Measurements from ENCODE around the gene VSTM4.

The VSTM4 gene

DNA sequence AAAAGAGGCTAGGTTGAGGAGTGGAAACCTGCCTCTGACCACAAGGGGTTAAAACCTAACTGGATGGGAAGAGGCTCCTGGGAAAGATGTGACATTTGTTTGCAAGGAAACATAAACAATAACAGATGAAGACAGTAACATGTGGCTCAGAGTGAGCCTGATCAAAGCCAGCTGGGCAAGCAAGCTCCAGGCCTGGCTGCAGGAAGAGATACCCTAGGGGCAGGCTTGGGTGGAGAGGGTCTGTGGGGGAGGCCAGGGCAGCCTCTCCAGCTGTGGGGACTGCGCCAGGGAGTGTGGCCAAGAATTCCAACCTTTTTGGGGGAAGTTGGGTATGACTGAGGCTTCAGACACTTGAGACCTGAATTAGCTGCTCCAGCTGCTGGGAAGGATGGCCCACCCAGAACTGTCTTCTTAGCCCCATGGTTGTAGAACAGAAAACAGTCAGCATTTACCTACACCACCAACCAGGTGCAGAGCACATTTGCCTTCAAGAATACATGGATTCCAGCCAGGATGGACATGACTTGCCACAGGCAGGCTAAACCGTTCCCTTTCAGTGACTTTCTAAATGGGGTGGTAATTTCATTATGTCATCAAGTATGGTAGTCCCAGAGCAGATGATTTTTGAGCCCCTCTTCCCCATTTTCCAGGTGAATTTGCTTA, 28.9 kb upstream of the VSTM4 start:
- H3K4me2 ChIP-seq (ENCODE audit: low read length), result no peak overlapping the region
- no peak overlapping the region for H3K4me3 ChIP-seq (ENCODE audit: low read length)
- H4K20me1 ChIP-seq (ENCODE audit: insufficient read depth, low read length), result no peaks in the 10 kb centered on the region

DNA sequence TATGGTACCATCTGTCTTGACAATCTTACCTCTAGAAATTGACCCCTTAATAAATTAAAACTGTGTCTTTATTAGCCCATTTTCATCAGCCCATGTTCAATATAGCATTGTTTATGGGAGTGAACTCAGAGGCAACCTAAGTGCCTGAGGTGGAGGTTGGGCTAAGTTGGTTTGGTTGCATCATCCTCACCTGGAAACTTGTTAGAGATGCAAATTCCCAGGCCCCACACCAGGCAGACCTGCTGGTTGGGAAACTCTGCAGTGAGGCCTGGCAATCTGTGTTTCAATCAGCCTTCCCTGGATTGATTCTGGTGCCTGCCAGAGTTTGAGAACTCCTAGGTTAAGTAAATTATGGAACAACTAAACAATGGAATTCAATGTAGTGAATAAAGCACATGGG, 27.9 kb upstream of the VSTM4 start:
- Histone ChIP-seq H3K4me2 (ENCODE audit: low read length) (no peak overlapping the region), H3K4me1 (ENCODE audit: low read length) (no peaks in the 10 kb centered on the region), H3K9ac (ENCODE audit: low read length) (no peak overlapping the region), H3K4me3 (ENCODE audit: low read length) (no peak overlapping the region), H3K9me3 (ENCODE audit: insufficient read depth, low read length) (no peaks in the 10 kb centered on the region), H3K79me2 (ENCODE audit: low read length) (no peaks in the 10 kb centered on the region), H2AFZ (ENCODE audit: low read depth, low read length) (no peak overlapping the region), H3K27ac (ENCODE audit: low read length) (no peak overlapping the region), H3K27me3 (ENCODE audit: low read depth, low read length) (no peaks in the 10 kb centered on the region), H3K36me3 (replicated peaks; ENCODE audit: low read depth, low read length) (no peaks in the 10 kb centered on the region), H4K20me1 (ENCODE audit: insufficient read depth, low read length) (no peaks in the 10 kb centered on the region)
- TF ChIP-seq, protein P1, sequence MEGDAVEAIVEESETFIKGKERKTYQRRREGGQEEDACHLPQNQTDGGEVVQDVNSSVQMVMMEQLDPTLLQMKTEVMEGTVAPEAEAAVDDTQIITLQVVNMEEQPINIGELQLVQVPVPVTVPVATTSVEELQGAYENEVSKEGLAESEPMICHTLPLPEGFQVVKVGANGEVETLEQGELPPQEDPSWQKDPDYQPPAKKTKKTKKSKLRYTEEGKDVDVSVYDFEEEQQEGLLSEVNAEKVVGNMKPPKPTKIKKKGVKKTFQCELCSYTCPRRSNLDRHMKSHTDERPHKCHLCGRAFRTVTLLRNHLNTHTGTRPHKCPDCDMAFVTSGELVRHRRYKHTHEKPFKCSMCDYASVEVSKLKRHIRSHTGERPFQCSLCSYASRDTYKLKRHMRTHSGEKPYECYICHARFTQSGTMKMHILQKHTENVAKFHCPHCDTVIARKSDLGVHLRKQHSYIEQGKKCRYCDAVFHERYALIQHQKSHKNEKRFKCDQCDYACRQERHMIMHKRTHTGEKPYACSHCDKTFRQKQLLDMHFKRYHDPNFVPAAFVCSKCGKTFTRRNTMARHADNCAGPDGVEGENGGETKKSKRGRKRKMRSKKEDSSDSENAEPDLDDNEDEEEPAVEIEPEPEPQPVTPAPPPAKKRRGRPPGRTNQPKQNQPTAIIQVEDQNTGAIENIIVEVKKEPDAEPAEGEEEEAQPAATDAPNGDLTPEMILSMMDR (IDR thresholded peaks at IDR 0.05; ENCODE audit: low read depth, low read length), result no peak
- no peak for TF ChIP-seq EZH2phosphoT487 (IDR thresholded peaks at IDR 0.05; ENCODE audit: low read depth)

More for the DNA sequence above, 28.9 kb upstream of the VSTM4 start:
- Histone ChIP-seq H3K27me3 (ENCODE audit: low read depth, low read length) (no peaks in the 10 kb centered on the region), H3K27ac (ENCODE audit: low read length) (no peak overlapping the region), H3K9me3 (ENCODE audit: insufficient read depth, low read length) (no peaks in the 10 kb centered on the region), H3K79me2 (ENCODE audit: low read length) (no peaks in the 10 kb centered on the region), H3K4me1 (ENCODE audit: low read length) (no peaks in the 10 kb centered on the region), H3K9ac (ENCODE audit: low read length) (no peak overlapping the region), H3K36me3 (replicated peaks; ENCODE audit: low read depth, low read length) (no peaks in the 10 kb centered on the region), H2AFZ (ENCODE audit: low read depth, low read length) (no peak overlapping the region)
- TF ChIP-seq, protein P1 (IDR thresholded peaks at IDR 0.05; ENCODE audit: low read depth, low read length), result no peak
- TF ChIP-seq EZH2phosphoT487 (IDR thresholded peaks at IDR 0.05; ENCODE audit: low read depth), result no peak

DNA sequence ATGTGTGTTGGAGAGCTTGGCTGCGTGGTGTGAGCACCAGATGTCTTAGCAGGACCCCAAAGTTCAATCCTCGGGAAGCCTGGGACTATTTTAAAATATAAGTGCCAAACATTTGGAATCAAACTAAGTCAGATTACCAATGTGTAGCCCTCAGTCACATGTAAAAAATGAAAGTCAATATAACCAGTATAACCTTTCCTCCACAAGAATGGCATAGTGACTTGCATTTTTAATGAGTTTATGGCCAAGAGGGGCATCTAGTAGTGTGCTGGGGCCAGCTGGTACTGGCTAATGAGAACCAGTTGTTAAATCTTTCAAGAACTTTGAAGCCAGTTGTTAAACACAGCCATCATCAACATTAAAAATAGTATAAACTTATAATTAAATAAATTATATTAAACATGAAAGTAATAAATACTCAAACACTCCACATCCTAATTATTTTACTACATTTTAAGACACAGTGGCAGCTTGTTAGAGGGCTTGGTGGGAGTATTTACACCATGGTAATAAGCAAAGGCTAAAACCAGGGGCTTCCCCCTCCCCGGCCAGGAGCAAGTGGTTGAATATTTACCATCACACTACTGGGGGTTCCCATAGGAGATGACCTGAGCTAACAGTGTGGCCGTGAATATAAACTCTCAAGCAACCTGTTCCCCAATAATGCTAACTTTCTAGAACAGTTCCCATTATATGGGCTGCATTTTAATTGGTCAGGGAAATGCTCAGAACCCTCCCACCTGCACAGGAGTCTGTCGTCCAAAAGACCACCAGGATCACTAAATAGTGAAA, 26.4 kb upstream of the VSTM4 start:
- Histone ChIP-seq H3K4me1 (ENCODE audit: low read length) (no peaks in the 10 kb centered on the region), H3K4me3 (ENCODE audit: low read length) (no peak overlapping the region), H4K20me1 (ENCODE audit: insufficient read depth, low read length) (no peaks in the 10 kb centered on the region), H3K9me3 (ENCODE audit: insufficient read depth, low read length) (no peaks in the 10 kb centered on the region), H3K36me3 (replicated peaks; ENCODE audit: low read depth, low read length) (no peaks in the 10 kb centered on the region), H3K4me2 (ENCODE audit: low read length) (no peak overlapping the region), H3K9ac (ENCODE audit: low read length) (no peak overlapping the region), H3K27ac (ENCODE audit: low read length) (no peak overlapping the region), H2AFZ (ENCODE audit: low read depth, low read length) (no peak overlapping the region), H3K79me2 (ENCODE audit: low read length) (no peaks in the 10 kb centered on the region), H3K27me3 (ENCODE audit: low read depth, low read length) (no peaks in the 10 kb centered on the region)
- no peak for TF ChIP-seq EZH2phosphoT487 (IDR thresholded peaks at IDR 0.05; ENCODE audit: low read depth)
- TF ChIP-seq, protein P1 (IDR thresholded peaks at IDR 0.05; ENCODE audit: low read depth, low read length), result no peak

DNA sequence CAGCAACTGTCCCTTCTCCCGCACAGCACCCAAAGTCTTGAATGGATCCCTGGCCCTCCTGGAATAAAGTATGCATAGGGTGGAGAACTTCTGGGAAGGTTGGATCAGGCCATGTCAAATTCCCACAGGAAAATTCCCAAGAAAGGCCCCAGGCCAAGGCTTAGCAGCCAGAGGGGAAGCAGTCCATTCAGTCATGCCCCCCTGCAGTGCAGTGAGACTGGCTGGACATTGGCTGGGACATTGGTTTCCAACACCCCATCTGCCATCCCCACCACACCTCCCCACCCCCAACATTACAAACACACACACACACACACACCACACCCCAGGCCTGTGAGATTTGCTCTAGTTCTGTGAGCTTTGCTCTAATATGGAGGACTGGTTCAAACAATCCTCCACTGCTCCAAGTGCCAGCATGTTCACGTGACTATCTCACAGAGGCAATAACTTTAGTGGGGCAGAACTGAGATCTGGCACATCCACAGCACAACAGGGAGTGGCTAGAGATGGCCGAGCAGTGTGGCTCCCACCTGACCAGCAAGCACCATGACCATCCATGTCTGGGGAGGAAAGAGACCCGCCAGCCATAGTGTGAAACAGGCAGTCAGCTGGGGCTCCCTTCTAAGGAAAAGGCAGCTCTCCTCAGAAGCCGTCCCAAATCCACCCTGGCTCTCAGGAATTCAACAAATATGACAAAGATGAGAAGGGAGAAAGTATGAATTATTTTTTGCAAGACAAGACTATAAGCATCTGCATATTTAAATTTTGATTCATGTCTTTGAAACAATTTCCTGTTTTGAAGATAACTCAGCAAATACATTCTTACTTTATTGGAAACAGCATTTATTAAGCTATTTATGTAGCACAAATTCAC, 25.2 kb upstream of the VSTM4 start:
- no peaks in the 10 kb centered on the region for H4K20me1 ChIP-seq (ENCODE audit: insufficient read depth, low read length)
- no peaks in the 10 kb centered on the region for H3K36me3 ChIP-seq (replicated peaks; ENCODE audit: low read depth, low read length)
- no peak overlapping the region for H2AFZ ChIP-seq (ENCODE audit: low read depth, low read length)
- H3K4me3 ChIP-seq (ENCODE audit: low read length), result no peak overlapping the region
- H3K4me1 ChIP-seq (ENCODE audit: low read length), result no peaks in the 10 kb centered on the region
- H3K27me3 ChIP-seq (ENCODE audit: low read depth, low read length), result no peaks in the 10 kb centered on the region
- H3K9me3 ChIP-seq (ENCODE audit: insufficient read depth, low read length), result no peaks in the 10 kb centered on the region
- H3K4me2 ChIP-seq (ENCODE audit: low read length), result no peak overlapping the region
- TF ChIP-seq EZH2phosphoT487 (IDR thresholded peaks at IDR 0.05; ENCODE audit: low read depth), result no peak
- TF ChIP-seq, protein P1 (IDR thresholded peaks at IDR 0.05; ENCODE audit: low read depth, low read length), result no peak
- H3K27ac ChIP-seq (ENCODE audit: low read length), result no peak overlapping the region
- no peak overlapping the region for H3K9ac ChIP-seq (ENCODE audit: low read length)
- no peaks in the 10 kb centered on the region for H3K79me2 ChIP-seq (ENCODE audit: low read length)

Data from OCI-LY3 (cell line).